MM.1S (cell line): ENCODE data around the gene SDCBP2.

Source experiments
- DNase-seq: peaks from one replicate; pipeline ENCODE4 v3.0.0-alpha.2; 2015
- H2AFZ ChIP-seq: fragments of 300-600 bp; sonication (generic); 2 replicates; pipeline ENCODE4 v1.6.0; 2016; ENCODE audit warnings: antibody characterized with exemption, low read length
- H3F3A ChIP-seq: fragments of 300-600 bp; sonication (generic); 2 replicates; pipeline ENCODE4 v1.6.1; 2016; ENCODE audit warnings: mild to moderate bottlenecking, antibody characterized with exemption, low read length, moderate library complexity, mixed read lengths; ENCODE audit not compliant: insufficient read depth
- H3K27ac ChIP-seq: fragments of 300-600 bp; sonication (generic); 2 replicates; pipeline ENCODE4 v1.5.1; 2016; ENCODE audit warnings: mild to moderate bottlenecking, low read length
- H3K27me3 ChIP-seq: fragments of 300-600 bp; sonication (generic); replicated peaks from 2 replicates; pipeline ENCODE4 v1.6.0; 2016; ENCODE audit warnings: low read length; ENCODE audit not compliant: insufficient read depth
- H3K36me3 ChIP-seq: fragments of 300-600 bp; sonication (generic); replicated peaks from 2 replicates; pipeline ENCODE4 v1.6.1; 2016; ENCODE audit warnings: mild to moderate bottlenecking, low read length, mixed read lengths; ENCODE audit not compliant: insufficient read depth
- H3K4me1 ChIP-seq: fragments of 300-600 bp; sonication (generic); 2 replicates; pipeline ENCODE4 v1.6.1; 2016; ENCODE audit warnings: low read length, mixed read lengths
- H3K4me2 ChIP-seq: fragments of 300-600 bp; sonication (generic); 2 replicates; pipeline ENCODE4 v1.6.0; 2016; ENCODE audit warnings: low read depth, low read length
- H3K4me3 ChIP-seq: fragments of 300-600 bp; sonication (generic); 2 replicates; pipeline ENCODE4 v1.5.1; 2016; ENCODE audit warnings: low read length, mixed read lengths
- H3K79me2 ChIP-seq: fragments of 300-600 bp; sonication (generic); 2 replicates; pipeline ENCODE4 v1.6.1; 2016; ENCODE audit warnings: mixed run types, low read length, mixed read lengths
- H3K9ac ChIP-seq: fragments of 300-600 bp; sonication (generic); 2 replicates; pipeline ENCODE4 v1.6.1; 2016; ENCODE audit warnings: low read length, mixed read lengths
- H3K9me2 ChIP-seq: fragments of 300-600 bp; sonication (generic); replicated peaks from 2 replicates; pipeline ENCODE4 v1.6.1; 2016; ENCODE audit warnings: mild to moderate bottlenecking, low read length, mixed read lengths; ENCODE audit not compliant: insufficient read depth
- H3K9me3 ChIP-seq: fragments of 300-600 bp; sonication (generic); replicated peaks from 2 replicates; pipeline ENCODE4 v1.6.1; 2016; ENCODE audit warnings: mild to moderate bottlenecking, low read length, mixed read lengths; ENCODE audit not compliant: insufficient read depth
- H4K20me1 ChIP-seq: fragments of 300-600 bp; sonication (generic); 2 replicates; pipeline ENCODE4 v1.6.1; 2016; ENCODE audit warnings: mild to moderate bottlenecking, low read length, moderate library complexity, mixed read lengths; ENCODE audit not compliant: insufficient read depth
- CTCF ChIP-seq: fragments of 300-600 bp; sonication (generic); IDR thresholded peaks from 2 replicates; pipeline ENCODE4 v1.5.1; 2016; ENCODE audit warnings: antibody characterized with exemption, low read length, mixed read lengths
- EZH2 ChIP-seq: fragments of 300-600 bp; sonication (generic); optimal IDR thresholded peaks from 2 replicates; pipeline ENCODE3; 2017; ENCODE audit warnings: low read depth, mild to moderate bottlenecking, antibody characterized with exemption, low read length, mixed read lengths
- EZH2phosphoT487 ChIP-seq: fragments of 300-600 bp; sonication (generic); IDR thresholded peaks from 2 replicates; pipeline ENCODE4 v1.6.1; 2018; ENCODE audit warnings: antibody characterized with exemption, low read length

The SDCBP2 gene

GRCh38 chr20:1281279-1282057 is 47.5 kb downstream of the SDCBP2 start:
- Histone ChIP-seq H3K36me3 (no peaks in the 10 kb centered on the region), H3K9me2 (no peaks in the 10 kb centered on the region), H3F3A (no peaks in the 10 kb centered on the region), H3K9ac (no peak overlapping the region), H3K4me3 (no peak overlapping the region), H3K4me2 (no peak overlapping the region), H3K4me1 (no peaks in the 10 kb centered on the region), H3K9me3 (no peaks in the 10 kb centered on the region), H2AFZ (no peak overlapping the region), H3K27me3 (no peaks in the 10 kb centered on the region), H3K27ac (no peak overlapping the region), H3K79me2 (no peaks in the 10 kb centered on the region), H4K20me1 (no peaks in the 10 kb centered on the region)
- no peak for DNase-seq
- no peak for TF ChIP-seq CTCF
- no peak for TF ChIP-seq EZH2phosphoT487
- TF ChIP-seq EZH2, result no peak

- no peaks in the 10 kb centered on the region for H3K9me2 ChIP-seq
- no peak overlapping the region for H3K4me2 ChIP-seq
- no peak overlapping the region for H3K9ac ChIP-seq
- H2AFZ ChIP-seq, result no peak overlapping the region
- no peaks in the 10 kb centered on the region for H3K36me3 ChIP-seq
- no peak for DNase-seq
- no peaks in the 10 kb centered on the region for H4K20me1 ChIP-seq
- no peaks in the 10 kb centered on the region for H3K79me2 ChIP-seq
- H3K9me3 ChIP-seq, result no peaks in the 10 kb centered on the region
- H3K27ac ChIP-seq, result no peak overlapping the region
- no peaks in the 10 kb centered on the region for H3F3A ChIP-seq
- TF ChIP-seq EZH2 (no peak), CTCF (no peak), EZH2phosphoT487 (no peak)
- H3K4me3 ChIP-seq, result no peak overlapping the region
- no peaks in the 10 kb centered on the region for H3K4me1 ChIP-seq
- H3K27me3 ChIP-seq, result no peaks in the 10 kb centered on the region
These were observed 48.5 kb downstream of the SDCBP2 start for GRCh38 chr20:1280195-1281102.

- no peaks in the 10 kb centered on the region for H3K9me3 ChIP-seq
- H3K4me3 ChIP-seq, result no peak overlapping the region
These were observed 49.9 kb downstream of the SDCBP2 start for GRCh38 chr20:1278993-1279392.

More at GRCh38 chr20:1278993-1279392, 49.9 kb downstream of the SDCBP2 start:
- Histone ChIP-seq H3K4me1 (no peaks in the 10 kb centered on the region), H3K27ac (no peak overlapping the region), H4K20me1 (no peaks in the 10 kb centered on the region), H3K9me2 (no peaks in the 10 kb centered on the region), H3K36me3 (no peaks in the 10 kb centered on the region), H3F3A (no peaks in the 10 kb centered on the region), H3K27me3 (no peaks in the 10 kb centered on the region), H3K4me2 (no peak overlapping the region), H2AFZ (no peak overlapping the region), H3K9ac (no peak overlapping the region), H3K79me2 (no peaks in the 10 kb centered on the region)
- no peak for DNase-seq
- TF ChIP-seq EZH2 (no peak), CTCF (no peak), EZH2phosphoT487 (no peak)
